B cell (primary cell): Measurements from ENCODE around the gene INO80D.

ENCODE experiments used
- CTCF ChIP-seq: fragments of 200-600 bp; IDR thresholded peaks from one replicate; pipeline ENCODE4 v1.8.0; 2022; ENCODE audit warnings: antibody characterized with exemption, mild to moderate bottlenecking
- EZH2 ChIP-seq: IDR thresholded peaks from 2 replicates; pipeline ENCODE4 v1.6.1; 2012; ENCODE audit warnings: borderline replicate concordance, low read depth, mild to moderate bottlenecking, moderate library complexity, low read length; ENCODE audit not compliant: insufficient read depth, poor library complexity, severe bottlenecking

GRCh38 chr2:206125901-206126300 is 39.9 kb upstream of the INO80D start:
- TF ChIP-seq CTCF, result no peak
- no peak for TF ChIP-seq EZH2
